NB4 (cell line): ENCODE results near the gene GNB1.
"Not testable (repeated sequence)": the region's sequence is repeated elsewhere in the genome, so short reads cannot be mapped to it uniquely, and the experiment has no call there.

ENCODE experiments used
- DNase-seq: peaks from one replicate; pipeline ENCODE4 v3.0.0; 2010; ENCODE audit warnings: low read depth
- H3K4me3 ChIP-seq: one replicate; pipeline ENCODE4 v1.5.1; 2011; ENCODE audit warnings: mild to moderate bottlenecking, low read depth, low read length, moderate library complexity
- CTCF ChIP-seq: IDR thresholded peaks from one replicate; pipeline ENCODE4 v1.5.1; 2012; ENCODE audit warnings: low read depth, low read length
- MAX ChIP-seq: IDR thresholded peaks from 2 replicates; pipeline ENCODE4 v1.6.1; 2011; ENCODE audit warnings: low read depth, low read length
- MYC ChIP-seq: IDR thresholded peaks from 2 replicates; pipeline ENCODE4 v1.6.1; 2011; ENCODE audit warnings: low read depth, low read length
- POLR2A ChIP-seq: IDR thresholded peaks from 2 replicates; pipeline ENCODE4 v1.6.1; 2011; ENCODE audit warnings: mild to moderate bottlenecking; ENCODE audit not compliant: insufficient read length; ENCODE audit errors: extremely low read depth

Gene GNB1

GRCh38 chr1:1755852-1756251 is 135.0 kb downstream of the GNB1 start:
- no peak for TF ChIP-seq MAX
- no peak for TF ChIP-seq POLR2A
- no peak overlapping the region for H3K4me3 ChIP-seq
- no peak for DNase-seq

GRCh38 chr1:1755426-1755825 is 135.5 kb downstream of the GNB1 start:
- DNase-seq = no peak
- H3K4me3 ChIP-seq = no peak overlapping the region
- TF ChIP-seq MAX = no peak
- TF ChIP-seq POLR2A = no peak
- TF ChIP-seq MYC = no peak
- no peak for TF ChIP-seq CTCF

- DNase-seq = no peak
- TF ChIP-seq MYC (no peak), MAX (no peak), CTCF (no peak), POLR2A (no peak)
Measured at GRCh38 chr1:1754051-1754815, 136.7 kb downstream of the GNB1 start.

GRCh38 chr1:1753607-1754005 is 137.3 kb downstream of the GNB1 start:
- no peak overlapping the region for H3K4me3 ChIP-seq
- no peak for TF ChIP-seq MAX
- no peak for TF ChIP-seq POLR2A
- TF ChIP-seq CTCF = no peak
- no peak for TF ChIP-seq MYC
- no peak for DNase-seq

More at GRCh38 chr1:1754051-1754815, 136.7 kb downstream of the GNB1 start:
- H3K4me3 ChIP-seq = no peak overlapping the region

- DNase-seq = no peak
- H3K4me3 ChIP-seq = no peak overlapping the region
- no peak for TF ChIP-seq CTCF
- TF ChIP-seq POLR2A = no peak
- TF ChIP-seq MYC = no peak
- no peak for TF ChIP-seq MAX
Measured at GRCh38 chr1:1752636-1753606, 138.0 kb downstream of the GNB1 start.

GRCh38 chr1:1752190-1752589 is 138.7 kb downstream of the GNB1 start:
- DNase-seq = no peak
- no peak overlapping the region for H3K4me3 ChIP-seq
- TF ChIP-seq MAX (no peak), CTCF (no peak), POLR2A (no peak), MYC (no peak)

GRCh38 chr1:1749941-1750340 is 140.9 kb downstream of the GNB1 start:
- DNase-seq, H3K4me3 ChIP-seq: not testable (repeated sequence)
